IPS-18a (cell line): ENCODE data around the gene KLF11.

Experiments
- H3K27ac ChIP-seq: one replicate; pipeline ENCODE4 v1.5.1; 2013; ENCODE audit warnings: low read length
- H3K27me3 ChIP-seq: one replicate; pipeline ENCODE4 v1.6.1; 2013; ENCODE audit warnings: mild to moderate bottlenecking, low read length; ENCODE audit not compliant: control insufficient read depth, insufficient read depth
- H3K36me3 ChIP-seq: one replicate; pipeline ENCODE4 v1.6.1; 2013; ENCODE audit warnings: low read depth, low read length; ENCODE audit not compliant: control insufficient read depth
- H3K4me1 ChIP-seq: one replicate; pipeline ENCODE4 v1.6.1; 2013; ENCODE audit warnings: low read depth, low read length; ENCODE audit not compliant: control insufficient read depth
- H3K4me3 ChIP-seq: one replicate; pipeline ENCODE4 v1.5.1; 2013; ENCODE audit warnings: low read length
- H3K9ac ChIP-seq: one replicate; pipeline ENCODE4 v1.6.1; 2013; ENCODE audit warnings: mild to moderate bottlenecking, low read length, moderate library complexity
- H3K9me3 ChIP-seq: one replicate; pipeline ENCODE4 v1.6.1; 2013; ENCODE audit warnings: low read depth, low read length; ENCODE audit not compliant: control insufficient read depth

Gene KLF11

GRCh38 chr2:10003206-10004125 lies 39.9 kb upstream of the KLF11 start:
- no peaks in the 10 kb centered on the region for H3K4me1 ChIP-seq
- no peaks in the 10 kb centered on the region for H3K27me3 ChIP-seq
- no peaks in the 10 kb centered on the region for H3K36me3 ChIP-seq
- H3K9me3 ChIP-seq = no peaks in the 10 kb centered on the region
- no peak overlapping the region for H3K27ac ChIP-seq
- H3K4me3 ChIP-seq = no peak overlapping the region
- H3K9ac ChIP-seq = no peak overlapping the region

- Histone ChIP-seq H3K36me3 (no peaks in the 10 kb centered on the region), H3K27ac (no peak overlapping the region), H3K4me1 (no peaks in the 10 kb centered on the region), H3K9ac (no peak overlapping the region), H3K27me3 (no peaks in the 10 kb centered on the region), H3K4me3 (no peak overlapping the region), H3K9me3 (no peaks in the 10 kb centered on the region)
Measured at GRCh38 chr2:10004401-10004800, 38.9 kb upstream of the KLF11 start.

GRCh38 chr2:10004836-10005235 lies 38.5 kb upstream of the KLF11 start:
- Histone ChIP-seq H3K9ac (no peak overlapping the region), H3K4me3 (no peak overlapping the region), H3K27me3 (no peaks in the 10 kb centered on the region), H3K27ac (no peak overlapping the region), H3K9me3 (no peaks in the 10 kb centered on the region), H3K4me1 (no peaks in the 10 kb centered on the region), H3K36me3 (no peaks in the 10 kb centered on the region)

- Histone ChIP-seq H3K9ac (no peak overlapping the region), H3K36me3 (no peaks in the 10 kb centered on the region), H3K4me3 (no peak overlapping the region), H3K27me3 (no peaks in the 10 kb centered on the region), H3K27ac (no peak overlapping the region), H3K9me3 (no peaks in the 10 kb centered on the region), H3K4me1 (no peaks in the 10 kb centered on the region)
Measured at GRCh38 chr2:10005461-10006235, 37.7 kb upstream of the KLF11 start.

- no peaks in the 10 kb centered on the region for H3K36me3 ChIP-seq
- H3K27ac ChIP-seq = no peak overlapping the region
- H3K4me3 ChIP-seq = no peak overlapping the region
- no peaks in the 10 kb centered on the region for H3K4me1 ChIP-seq
- no peaks in the 10 kb centered on the region for H3K27me3 ChIP-seq
- H3K9me3 ChIP-seq = no peaks in the 10 kb centered on the region
- no peak overlapping the region for H3K9ac ChIP-seq
Measured at GRCh38 chr2:10006236-10007161, 36.9 kb upstream of the KLF11 start.

GRCh38 chr2:10007435-10007834 lies 35.9 kb upstream of the KLF11 start:
- Histone ChIP-seq H3K27me3 (no peaks in the 10 kb centered on the region), H3K4me1 (no peaks in the 10 kb centered on the region), H3K36me3 (no peaks in the 10 kb centered on the region), H3K9me3 (no peaks in the 10 kb centered on the region), H3K9ac (no peak overlapping the region), H3K4me3 (no peak overlapping the region), H3K27ac (no peak overlapping the region)

- Histone ChIP-seq H3K27me3 (no peaks in the 10 kb centered on the region), H3K4me1 (no peaks in the 10 kb centered on the region), H3K27ac (no peak overlapping the region), H3K9ac (no peak overlapping the region), H3K4me3 (no peak overlapping the region), H3K36me3 (no peaks in the 10 kb centered on the region), H3K9me3 (no peaks in the 10 kb centered on the region)
Measured at GRCh38 chr2:10007921-10008808, 35.2 kb upstream of the KLF11 start.

- Histone ChIP-seq H3K27ac (no peak overlapping the region), H3K9me3 (no peaks in the 10 kb centered on the region), H3K36me3 (no peaks in the 10 kb centered on the region), H3K27me3 (no peaks in the 10 kb centered on the region), H3K4me3 (no peak overlapping the region), H3K4me1 (no peaks in the 10 kb centered on the region), H3K9ac (no peak overlapping the region)
Measured at GRCh38 chr2:10008809-10009176, 34.6 kb upstream of the KLF11 start.

- no peak overlapping the region for H3K9ac ChIP-seq
Measured at GRCh38 chr2:10009271-10009810, 34.0 kb upstream of the KLF11 start.

More at GRCh38 chr2:10009271-10009810, 34.0 kb upstream of the KLF11 start:
- Histone ChIP-seq H3K27ac (no peak overlapping the region), H3K4me3 (no peak overlapping the region), H3K27me3 (no peaks in the 10 kb centered on the region), H3K4me1 (no peaks in the 10 kb centered on the region), H3K36me3 (no peaks in the 10 kb centered on the region), H3K9me3 (no peaks in the 10 kb centered on the region)
